K562 (cell line): ENCODE data around the gene PCOLCE2. TPM values are rescaled to one million over a fixed set of nuclear protein-coding genes. Genes with fewer than 3 reads are reported as not detected.

Experiments used
- ARID1B ChIP-seq: fragments of 450-650 bp; IDR thresholded peaks from 2 replicates; pipeline ENCODE4 v1.6.1; 2016; ENCODE audit warnings: antibody characterized with exemption, mild to moderate bottlenecking, inconsistent platforms
- CREM ChIP-seq: IDR thresholded peaks from 2 replicates; pipeline ENCODE4 v1.6.1; 2014; ENCODE audit warnings: antibody characterized with exemption, low read depth
- FOXK2 ChIP-seq, 2 experiments: fragments of 450-650 bp; IDR thresholded peaks in 1 of 2; conservative IDR thresholded peaks in 1 of 2; 2 replicates each; pipeline ENCODE4 v1.6.1; 2016; ENCODE audit warnings: low read depth in 2 of 2, mild to moderate bottlenecking in 1 of 2
- KLF16 ChIP-seq: IDR thresholded peaks from 2 replicates; pipeline ENCODE4 v1.6.1; 2016; ENCODE audit warnings: antibody characterized with exemption
- L3MBTL2 ChIP-seq: fragments of 450-650 bp; IDR thresholded peaks from 2 replicates; pipeline ENCODE4 v1.6.1; 2016; ENCODE audit warnings: mild to moderate bottlenecking, moderate library complexity
- LEF1 ChIP-seq: fragments of 450-650 bp; IDR thresholded peaks from 2 replicates; pipeline ENCODE4 v1.6.1; 2016; ENCODE audit warnings: mild to moderate bottlenecking
- MECOM ChIP-seq: fragments of 250-450 bp; sonication (Bioruptor Pico); IDR thresholded peaks from 2 replicates; pipeline ENCODE4 v1.8.0; 2022; ENCODE audit warnings: inconsistent platforms
- MTA3 ChIP-seq: fragments of 450-650 bp; formaldehyde crosslinking; IDR thresholded peaks from 2 replicates; pipeline ENCODE4 v1.6.1; 2017; ENCODE audit warnings: mild to moderate bottlenecking, borderline replicate concordance
- RAD21 ChIP-seq, 2 experiments: fragments of 250-450 bp in 1 of 2; fragments of 450-650 bp in 1 of 2; sonication (Bioruptor Pico) in 1 of 2; formaldehyde crosslinking in 1 of 2; IDR thresholded peaks in 1 of 2; conservative IDR thresholded peaks in 1 of 2; 2 replicates each; pipeline versions ENCODE4 v1.4.0 to v1.8.0; 2020 to 2022; ENCODE audit warnings: mild to moderate bottlenecking in 2 of 2, moderate library complexity in 1 of 2
- XRCC4 ChIP-seq: IDR thresholded peaks from one replicate; pipeline ENCODE4 v1.6.1; 2011; ENCODE audit not compliant: insufficient read depth, insufficient read length; ENCODE audit errors: extremely low read depth
- polyA plus RNA-seq, 8 experiments: library from polyadenylated mRNA; depleted of rRNA in 4 of 8; stranded (reverse) in 5 of 8; unstranded in 3 of 8; fragments of >200 nt; fragmentation: Nextera tagmentation in 2 of 8; fragmentation: Illumina TruSeq in 1 of 8; extraction: Ambion mirVana in 2 of 8; extraction: Trizol in 1 of 8; gene quantifications; 2 replicates each; pipeline versions ENCODE4 v1.2.1 to v1.2.3, GENCODE V29; 2011 to 2014; ENCODE audit warnings: inconsistent platforms in 1 of 8, missing spikeins in 1 of 8
- total RNA-seq, 7 experiments: library from RNA; depleted of rRNA in 6 of 7; stranded (reverse); fragments of >200 nt in 6 of 7; fragmentation: Illumina TruSeq in 2 of 7; extraction: Trizol in 2 of 7; gene quantifications; 2 replicates each; pipeline versions ENCODE4 v1.2.1 to v1.2.3, GENCODE V29; 2011 to 2021; ENCODE audit warnings: low replicate concordance in 1 of 7
- TF ChIP-seq, protein P1 (sequence below): IDR thresholded peaks from 2 replicates; pipeline ENCODE4 v1.6.1; 2011; ENCODE audit warnings: borderline replicate concordance, low read depth, mild to moderate bottlenecking, moderate library complexity, low read length; ENCODE audit not compliant: insufficient read depth, poor library complexity, severe bottlenecking
- TF ChIP-seq, protein P2 (sequence below): fragments of 450-650 bp; IDR thresholded peaks from 2 replicates; pipeline ENCODE4 v1.6.1; 2016; ENCODE audit warnings: missing biosample characterization, missing genetic modification characterization
- TF ChIP-seq, protein P3 (sequence below), 3 experiments: IDR thresholded peaks in 2 of 3; conservative IDR thresholded peaks in 1 of 3; 2 replicates each; pipeline ENCODE4 v1.5.1; 2011 to 2012; ENCODE audit warnings: low read length in 3 of 3, mild to moderate bottlenecking in 3 of 3, control low read depth in 2 of 3, improper control_type of control experiment in 1 of 3, inconsistent platforms in 1 of 3, low read depth in 1 of 3, mixed read lengths in 1 of 3, moderate library complexity in 1 of 3; ENCODE audit not compliant: insufficient read depth in 2 of 3
- TF ChIP-seq, protein P4 (sequence below), 2 experiments: fragments of 450-650 bp; formaldehyde crosslinking in 1 of 2; IDR thresholded peaks; 2 replicates each; pipeline versions ENCODE4 v1.4.0 to v1.6.1; 2014 to 2020; ENCODE audit warnings: mild to moderate bottlenecking in 2 of 2, borderline replicate concordance in 1 of 2, low read depth in 1 of 2

The PCOLCE2 gene
- total and polyA plus RNA-seq, 9 of the 15 experiments (the other 6 are each of a cell fraction or from before 2014, with no cell fraction given) = 0.18 to 1.2 (median 0.65) TPM

DNA sequence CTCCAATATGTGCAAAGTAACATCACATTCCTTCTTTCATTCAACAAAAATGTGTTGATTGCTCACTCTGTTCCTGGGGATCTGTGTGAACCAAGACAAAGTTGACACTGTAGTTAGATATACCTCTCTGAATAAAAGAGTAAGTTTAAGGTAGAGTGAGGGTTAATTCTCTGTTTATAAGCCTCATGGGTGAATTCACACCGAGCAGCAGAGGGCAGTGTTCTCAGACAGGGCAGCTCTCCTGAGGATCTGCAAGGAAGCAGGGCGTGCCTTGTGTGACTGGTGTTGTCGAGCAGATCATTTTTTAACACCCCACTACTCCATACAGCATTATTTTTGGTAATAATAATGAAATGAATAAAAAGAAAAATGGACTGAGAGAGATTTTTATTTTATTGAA, 40.2 kb upstream of the PCOLCE2 start (continued):
- TF ChIP-seq, protein P1, sequence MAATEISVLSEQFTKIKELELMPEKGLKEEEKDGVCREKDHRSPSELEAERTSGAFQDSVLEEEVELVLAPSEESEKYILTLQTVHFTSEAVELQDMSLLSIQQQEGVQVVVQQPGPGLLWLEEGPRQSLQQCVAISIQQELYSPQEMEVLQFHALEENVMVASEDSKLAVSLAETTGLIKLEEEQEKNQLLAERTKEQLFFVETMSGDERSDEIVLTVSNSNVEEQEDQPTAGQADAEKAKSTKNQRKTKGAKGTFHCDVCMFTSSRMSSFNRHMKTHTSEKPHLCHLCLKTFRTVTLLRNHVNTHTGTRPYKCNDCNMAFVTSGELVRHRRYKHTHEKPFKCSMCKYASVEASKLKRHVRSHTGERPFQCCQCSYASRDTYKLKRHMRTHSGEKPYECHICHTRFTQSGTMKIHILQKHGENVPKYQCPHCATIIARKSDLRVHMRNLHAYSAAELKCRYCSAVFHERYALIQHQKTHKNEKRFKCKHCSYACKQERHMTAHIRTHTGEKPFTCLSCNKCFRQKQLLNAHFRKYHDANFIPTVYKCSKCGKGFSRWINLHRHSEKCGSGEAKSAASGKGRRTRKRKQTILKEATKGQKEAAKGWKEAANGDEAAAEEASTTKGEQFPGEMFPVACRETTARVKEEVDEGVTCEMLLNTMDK = peak; percentile 33
- TF ChIP-seq RAD21 (CRISPR knock-in tag; conservative IDR thresholded peaks at IDR 0.05 in 1 of 2, IDR thresholded peaks at IDR 0.05 in 1 of 2) (peak; percentile 61 to 86), ARID1B (no peak), XRCC4 (no peak), MECOM (CRISPR knock-in tag) (no peak), KLF16 (0 out of 2 replicates have a peak, but pooled peaks have one; percentile 24), LEF1 (no peak), FOXK2 (conservative IDR thresholded peaks at IDR 0.05 in 1 of 2, IDR thresholded peaks at IDR 0.05 in 1 of 2; ENCODE audit: low read depth in 2 of 2) (peak in 1 of 2 experiments; percentile 51; a peak in 1 of 4 replicates), MTA3 (peak; percentile 46; the same call in 1 of the 2 replicates), L3MBTL2 (peak; percentile 38; the same call in 1 of the 2 replicates), CREM (0 out of 2 replicates have a peak, but pooled peaks have one; percentile 15)
- TF ChIP-seq, protein P2, sequence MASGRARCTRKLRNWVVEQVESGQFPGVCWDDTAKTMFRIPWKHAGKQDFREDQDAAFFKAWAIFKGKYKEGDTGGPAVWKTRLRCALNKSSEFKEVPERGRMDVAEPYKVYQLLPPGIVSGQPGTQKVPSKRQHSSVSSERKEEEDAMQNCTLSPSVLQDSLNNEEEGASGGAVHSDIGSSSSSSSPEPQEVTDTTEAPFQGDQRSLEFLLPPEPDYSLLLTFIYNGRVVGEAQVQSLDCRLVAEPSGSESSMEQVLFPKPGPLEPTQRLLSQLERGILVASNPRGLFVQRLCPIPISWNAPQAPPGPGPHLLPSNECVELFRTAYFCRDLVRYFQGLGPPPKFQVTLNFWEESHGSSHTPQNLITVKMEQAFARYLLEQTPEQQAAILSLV (tag) = no peak
- TF ChIP-seq, protein P3, sequence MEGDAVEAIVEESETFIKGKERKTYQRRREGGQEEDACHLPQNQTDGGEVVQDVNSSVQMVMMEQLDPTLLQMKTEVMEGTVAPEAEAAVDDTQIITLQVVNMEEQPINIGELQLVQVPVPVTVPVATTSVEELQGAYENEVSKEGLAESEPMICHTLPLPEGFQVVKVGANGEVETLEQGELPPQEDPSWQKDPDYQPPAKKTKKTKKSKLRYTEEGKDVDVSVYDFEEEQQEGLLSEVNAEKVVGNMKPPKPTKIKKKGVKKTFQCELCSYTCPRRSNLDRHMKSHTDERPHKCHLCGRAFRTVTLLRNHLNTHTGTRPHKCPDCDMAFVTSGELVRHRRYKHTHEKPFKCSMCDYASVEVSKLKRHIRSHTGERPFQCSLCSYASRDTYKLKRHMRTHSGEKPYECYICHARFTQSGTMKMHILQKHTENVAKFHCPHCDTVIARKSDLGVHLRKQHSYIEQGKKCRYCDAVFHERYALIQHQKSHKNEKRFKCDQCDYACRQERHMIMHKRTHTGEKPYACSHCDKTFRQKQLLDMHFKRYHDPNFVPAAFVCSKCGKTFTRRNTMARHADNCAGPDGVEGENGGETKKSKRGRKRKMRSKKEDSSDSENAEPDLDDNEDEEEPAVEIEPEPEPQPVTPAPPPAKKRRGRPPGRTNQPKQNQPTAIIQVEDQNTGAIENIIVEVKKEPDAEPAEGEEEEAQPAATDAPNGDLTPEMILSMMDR (IDR thresholded peaks at IDR 0.05 in 2 of 3, conservative IDR thresholded peaks at IDR 0.05 in 1 of 3; ENCODE audit: insufficient read depth in 2 of 3, low read depth in 1 of 3, low read length in 3 of 3) = peak; percentile 79 to 86 (median 85)
- TF ChIP-seq, protein P4, sequence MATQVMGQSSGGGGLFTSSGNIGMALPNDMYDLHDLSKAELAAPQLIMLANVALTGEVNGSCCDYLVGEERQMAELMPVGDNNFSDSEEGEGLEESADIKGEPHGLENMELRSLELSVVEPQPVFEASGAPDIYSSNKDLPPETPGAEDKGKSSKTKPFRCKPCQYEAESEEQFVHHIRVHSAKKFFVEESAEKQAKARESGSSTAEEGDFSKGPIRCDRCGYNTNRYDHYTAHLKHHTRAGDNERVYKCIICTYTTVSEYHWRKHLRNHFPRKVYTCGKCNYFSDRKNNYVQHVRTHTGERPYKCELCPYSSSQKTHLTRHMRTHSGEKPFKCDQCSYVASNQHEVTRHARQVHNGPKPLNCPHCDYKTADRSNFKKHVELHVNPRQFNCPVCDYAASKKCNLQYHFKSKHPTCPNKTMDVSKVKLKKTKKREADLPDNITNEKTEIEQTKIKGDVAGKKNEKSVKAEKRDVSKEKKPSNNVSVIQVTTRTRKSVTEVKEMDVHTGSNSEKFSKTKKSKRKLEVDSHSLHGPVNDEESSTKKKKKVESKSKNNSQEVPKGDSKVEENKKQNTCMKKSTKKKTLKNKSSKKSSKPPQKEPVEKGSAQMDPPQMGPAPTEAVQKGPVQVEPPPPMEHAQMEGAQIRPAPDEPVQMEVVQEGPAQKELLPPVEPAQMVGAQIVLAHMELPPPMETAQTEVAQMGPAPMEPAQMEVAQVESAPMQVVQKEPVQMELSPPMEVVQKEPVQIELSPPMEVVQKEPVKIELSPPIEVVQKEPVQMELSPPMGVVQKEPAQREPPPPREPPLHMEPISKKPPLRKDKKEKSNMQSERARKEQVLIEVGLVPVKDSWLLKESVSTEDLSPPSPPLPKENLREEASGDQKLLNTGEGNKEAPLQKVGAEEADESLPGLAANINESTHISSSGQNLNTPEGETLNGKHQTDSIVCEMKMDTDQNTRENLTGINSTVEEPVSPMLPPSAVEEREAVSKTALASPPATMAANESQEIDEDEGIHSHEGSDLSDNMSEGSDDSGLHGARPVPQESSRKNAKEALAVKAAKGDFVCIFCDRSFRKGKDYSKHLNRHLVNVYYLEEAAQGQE (IDR thresholded peaks at IDR 0.05; ENCODE audit: borderline replicate concordance) = peak; percentile 74; the same call in 1 of the 2 replicates
- TF ChIP-seq, protein P4 (CRISPR knock-in tag; IDR thresholded peaks at IDR 0.05; ENCODE audit: low read depth) = no peak
